Ovary (tissue), 9 donors: ENCODE results near the gene CCNK. TPM values are rescaled to one million over a fixed set of nuclear protein-coding genes. Genes with fewer than 3 reads are reported as not detected.

ENCODE experiments used
- DNase-seq, 5 donors: peaks; one replicate each; pipeline ENCODE4 v3.0.0-alpha.2; 2019 to 2020
- H3K27ac ChIP-seq, 2 donors: fragments of 200-600 bp; one replicate each; pipeline versions ENCODE4 v1.5.1 to v1.8.0; 2019 to 2022
- H3K27me3 ChIP-seq: fragments of 200-600 bp; one replicate; pipeline ENCODE4 v1.8.0; 2022
- H3K36me3 ChIP-seq: fragments of 200-600 bp; sonication (generic); one replicate; pipeline ENCODE4 v1.5.1; 2019
- H3K4me1 ChIP-seq: one replicate; pipeline ENCODE4 v1.8.1; 2013; ENCODE audit warnings: mild to moderate bottlenecking, moderate library complexity; ENCODE audit not compliant: insufficient read depth
- H3K4me3 ChIP-seq: fragments of 200-600 bp; sonication (generic); one replicate; pipeline ENCODE4 v1.5.1; 2017
- H3K9me3 ChIP-seq, 2 donors: fragments of 200-600 bp in 1 of 2; sonication (generic) in 1 of 2; one replicate each; pipeline versions ENCODE4 v1.5.1 to v1.8.1; 2013 to 2019; ENCODE audit warnings: mild to moderate bottlenecking in 1 of 2, moderate library complexity in 1 of 2
- CTCF ChIP-seq, 3 donors: fragments of 450-650 bp in 2 of 3; fragments of 200-600 bp in 1 of 3; IDR thresholded peaks; one replicate each; pipeline versions ENCODE4 v1.5.1 to v1.8.0; 2016 to 2022; ENCODE audit warnings: antibody characterized with exemption in 3 of 3, mild to moderate bottlenecking in 1 of 3
- EP300 ChIP-seq: sonication (generic); formaldehyde crosslinking; IDR thresholded peaks from one replicate; pipeline ENCODE4 v1.6.1; 2017; ENCODE audit warnings: antibody characterized with exemption
- POLR2A ChIP-seq: fragments of 450-650 bp; IDR thresholded peaks from one replicate; pipeline ENCODE4 v1.6.1; 2017; ENCODE audit warnings: antibody characterized with exemption, mild to moderate bottlenecking, moderate library complexity
- WGBS, 3 donors: extraction: QIAGEN DNeasy Blood & Tissue Kit in 1 of 3; methylation state at CpG; one replicate each; pipeline versions ENCODE4 v1.1.5 to v1.1.7; 2013 to 2017; 5-methylcytosine and 5-hydroxymethylcytosine counted together
- intact Hi-C, 4 donors: fragments of 100-400 bp; cut with DNase I; formaldehyde crosslinking; loops; one replicate each; pipeline versions ENCODE4 v1.11.0 to v1.15.1; 2022 to 2023
- polyA plus RNA-seq, 2 donors: library from polyadenylated mRNA; stranded (reverse); fragments of 200-250 nt in 1 of 2; fragments of 350-450 nt in 1 of 2; fragmentation: Illumina TruSeq in 1 of 2; extraction: RNeasy Lipid Tissue Mini Kit (QIAGEN cat#74804) in 1 of 2; gene quantifications; one replicate each; pipeline ENCODE4 v1.2.3, GENCODE V29; 2013 to 2014
- total RNA-seq, 7 donors: library from RNA; depleted of rRNA in 2 of 7; stranded (reverse); fragments of >200 nt in 2 of 7; fragmentation: NEBNext Ultra II Directional in 3 of 7; extraction: Animal tissue kit (Norgen Biotek cat#: 25700) in 3 of 7; gene quantifications; one replicate each; pipeline versions ENCODE4 v1.1.0 to v1.2.4, GENCODE V29; 2016 to 2023
- donor health status: DM: no; HTN: no; CAD: no; lungs with moderate emphysema.
- donor health status: DM: no; HTN: no; CAD: no.
- donor health status: Bipolar disorder and iron deficiency.
- donor health status: DM: yes; HTN: yes; CAD: no.
- donor health status: DM: no; HTN: no; CAD: no.
- donor health status: DM: yes; HTN: yes; CAD: no.

Gene CCNK
- total and polyA plus RNA-seq, 9 donors, result 17.3 to 60.0 (median 46.8) TPM

- H3K4me1 ChIP-seq, result peaks cover 4% of the 10 kb centered on the region
- H3K27ac ChIP-seq, result no peak overlapping the region
- H3K9me3 ChIP-seq, result no peaks in the 10 kb centered on the region
- no peak overlapping the region for H3K4me3 ChIP-seq
- TF ChIP-seq EP300 (no peak), POLR2A (no peak), CTCF (IDR thresholded peaks at IDR 0.05) (no peak)
- H3K27me3 ChIP-seq, result no peaks in the 10 kb centered on the region
- WGBS, 3 donors, result 87 to 94% (median 90%) methylated on average over 3 of the region's 3 CpGs
- intact Hi-C loops, result no loop called here
- DNase-seq, result no peak
- no peaks in the 10 kb centered on the region for H3K36me3 ChIP-seq
Observed at GRCh38 chr14:99466758-99467157, 14.5 kb upstream of the CCNK start.

- Histone ChIP-seq H3K4me1 (peaks cover 4% of the 10 kb centered on the region), H3K9me3 (no peaks in the 10 kb centered on the region), H3K36me3 (no peaks in the 10 kb centered on the region), H3K27me3 (no peaks in the 10 kb centered on the region), H3K27ac (no peak overlapping the region), H3K4me3 (no peak overlapping the region)
- TF ChIP-seq EP300 (no peak), CTCF (IDR thresholded peaks at IDR 0.05) (no peak), POLR2A (no peak)
- intact Hi-C loops, result no loop called here
- DNase-seq, result no peak
- WGBS, 3 donors, result 63 to 72% (median 69%) methylated on average over 9 of the region's 9 CpGs
Observed at GRCh38 chr14:99467336-99468078, 13.7 kb upstream of the CCNK start.

- no peak overlapping the region for H3K27ac ChIP-seq
- intact Hi-C loops, result no loop called here
- H3K4me3 ChIP-seq, result no peak overlapping the region
- no peaks in the 10 kb centered on the region for H3K9me3 ChIP-seq
- no peaks in the 10 kb centered on the region for H3K27me3 ChIP-seq
- H3K4me1 ChIP-seq, result peaks cover 4% of the 10 kb centered on the region
- DNase-seq, result no peak
- TF ChIP-seq POLR2A (no peak), CTCF (IDR thresholded peaks at IDR 0.05) (no peak), EP300 (no peak)
- H3K36me3 ChIP-seq, result no peaks in the 10 kb centered on the region
- 85 to 88% (median 88%) methylated on average over 4 of the region's 4 CpGs for WGBS, 3 donors
Observed at GRCh38 chr14:99468081-99468480, 13.1 kb upstream of the CCNK start.

- TF ChIP-seq EP300, result no peak
- no peak for TF ChIP-seq POLR2A
- no peak for TF ChIP-seq CTCF (IDR thresholded peaks at IDR 0.05)
- peaks cover 4% of the 10 kb centered on the region for H3K4me1 ChIP-seq
- H3K27ac ChIP-seq, result no peak overlapping the region
- no peaks in the 10 kb centered on the region for H3K27me3 ChIP-seq
- intact Hi-C loops, result no loop called here
- no peak for DNase-seq
- no peaks in the 10 kb centered on the region for H3K36me3 ChIP-seq
- H3K9me3 ChIP-seq, result no peaks in the 10 kb centered on the region
- 80 to 81% (median 80%) methylated on average over 8 of the region's 8 CpGs for WGBS, 3 donors
- H3K4me3 ChIP-seq, result no peak overlapping the region
Observed at GRCh38 chr14:99468836-99469592, 12.2 kb upstream of the CCNK start.
